ENCODE measurements around the gene HIPK3. TPM values are rescaled to one million over a fixed set of nuclear protein-coding genes. Genes with fewer than 3 reads are reported as not detected.

Gene HIPK3
- total and polyA plus RNA-seq, 2 experiments from 2014 or later = 5.5 to 29.8 TPM

- Histone ChIP-seq H3K4me3 (no peak overlapping the region), H4K20me1 (replicated peaks; ENCODE audit: insufficient read depth) (no peaks in the 10 kb centered on the region), H3F3A (replicated peaks; ENCODE audit: low read depth) (no peaks in the 10 kb centered on the region), H2AFZ (no peak overlapping the region), H3K36me3 (ENCODE audit: insufficient read depth) (no peaks in the 10 kb centered on the region), H3K9me2 (ENCODE audit: insufficient read depth) (no peaks in the 10 kb centered on the region), H3K4me2 (no peak overlapping the region), H3K4me1 (ENCODE audit: insufficient read depth) (no peaks in the 10 kb centered on the region), H3K27me3 (ENCODE audit: insufficient read depth) (no peaks in the 10 kb centered on the region), H3K79me2 (replicated peaks; ENCODE audit: insufficient read depth) (no peaks in the 10 kb centered on the region), H3K27ac (ENCODE audit: low read depth) (no peak overlapping the region)
- DNase-seq (ENCODE audit: low spot score) = no peak
- TF ChIP-seq REST (IDR thresholded peaks at IDR 0.05; ENCODE audit: unreplicated experiment) = no peak
- TF ChIP-seq ZNF462 (CRISPR knock-in tag; IDR thresholded peaks at IDR 0.05) = no peak
- TF ChIP-seq POLR2AphosphoS5 (IDR thresholded peaks at IDR 0.05; ENCODE audit: low read depth) = no peak
- no peak for TF ChIP-seq CTCF (conservative IDR thresholded peaks at IDR 0.05; ENCODE audit: low read depth in 2 of 2)
- TF ChIP-seq JUNB (IDR thresholded peaks at IDR 0.05; ENCODE audit: unreplicated experiment) = no peak
- TF ChIP-seq ETS1 (IDR thresholded peaks at IDR 0.05) = no peak
- TF ChIP-seq NANOG (IDR thresholded peaks at IDR 0.05; ENCODE audit: borderline replicate concordance) = no peak
- TF ChIP-seq ZNF114 (CRISPR knock-in tag; IDR thresholded peaks at IDR 0.05) = no peak
- no peak for TF ChIP-seq CREB1 (CRISPR knock-in tag; IDR thresholded peaks at IDR 0.05; ENCODE audit: low read depth)
- no peak for TF ChIP-seq EZH2phosphoT487 (IDR thresholded peaks at IDR 0.05; ENCODE audit: unreplicated experiment)
- no peak for TF ChIP-seq ZNF331 (CRISPR knock-in tag; IDR thresholded peaks at IDR 0.05; ENCODE audit: low read depth)
- TF ChIP-seq STAT1 (IDR thresholded peaks at IDR 0.05; ENCODE audit: unreplicated experiment) = no peak
- TF ChIP-seq EZH2 (IDR thresholded peaks at IDR 0.05; ENCODE audit: low read depth, unreplicated experiment) = no peak
- ATAC-seq = no peak
- Mint-ChIP-seq H3K4me3 (no peak overlapping the region), H3K36me3 (ENCODE audit: low read depth) (peaks cover 1% of the 10 kb centered on the region; the same call in 2 of the 3 replicates), H3K27me3 (ENCODE audit: insufficient read depth, low read depth, poor library complexity) (no peaks in the 10 kb centered on the region), H3K27ac (no peak overlapping the region), H3K4me1 (no peaks in the 10 kb centered on the region), H3K9me3 (no peaks in the 10 kb centered on the region)
Measured at GRCh38 chr11:33358150-33358831, 101.1 kb downstream of the HIPK3 start.
